Hepatocyte (in vitro differentiated cells): ENCODE results near the gene ZDHHC12. TPM values are rescaled to one million over a fixed set of nuclear protein-coding genes. Genes with fewer than 3 reads are reported as not detected.

ENCODE experiments used
- DNase-seq: peaks from one replicate; pipeline ENCODE4 v3.0.0-alpha.2; 2016; ENCODE audit warnings: low spot score
- H2AFZ ChIP-seq: fragments of 200-600 bp; sonication (generic); 2 replicates; pipeline ENCODE4 v1.6.0; 2016; ENCODE audit warnings: antibody characterized with exemption, mild to moderate bottlenecking
- H3K27ac ChIP-seq: fragments of 200-600 bp; sonication (generic); 2 replicates; pipeline ENCODE4 v1.5.1; 2016; ENCODE audit warnings: mild to moderate bottlenecking
- H3K27me3 ChIP-seq: fragments of 200-600 bp; sonication (generic); 2 replicates; pipeline ENCODE4 v1.6.1; 2016
- H3K36me3 ChIP-seq: fragments of 200-600 bp; sonication (generic); replicated peaks from 2 replicates; pipeline ENCODE4 v1.5.1; 2016; ENCODE audit warnings: low read depth; ENCODE audit not compliant: insufficient read depth
- H3K4me1 ChIP-seq: fragments of 200-600 bp; sonication (generic); 2 replicates; pipeline ENCODE4 v1.5.1; 2016; ENCODE audit warnings: mild to moderate bottlenecking, moderate library complexity; ENCODE audit not compliant: insufficient read depth
- H3K4me2 ChIP-seq: fragments of 200-600 bp; sonication (generic); 2 replicates; pipeline ENCODE4 v1.6.0; 2016
- H3K4me3 ChIP-seq: fragments of 200-600 bp; sonication (generic); 2 replicates; pipeline ENCODE4 v1.5.1; 2016; ENCODE audit warnings: mild to moderate bottlenecking
- H3K79me2 ChIP-seq: fragments of 200-600 bp; sonication (generic); 2 replicates; pipeline ENCODE4 v1.6.0; 2017; ENCODE audit warnings: mild to moderate bottlenecking
- H3K9me2 ChIP-seq: fragments of 200-600 bp; sonication (generic); replicated peaks from 2 replicates; pipeline ENCODE4 v1.6.0; 2017; ENCODE audit warnings: mild to moderate bottlenecking; ENCODE audit not compliant: insufficient read depth
- H3K9me3 ChIP-seq: fragments of 200-600 bp; sonication (generic); 2 replicates; pipeline ENCODE4 v1.5.1; 2016; ENCODE audit warnings: low read depth, mild to moderate bottlenecking
- H4K20me1 ChIP-seq: fragments of 200-600 bp; sonication (generic); 2 replicates; pipeline ENCODE4 v1.6.0; 2016; ENCODE audit warnings: mild to moderate bottlenecking; ENCODE audit not compliant: insufficient read depth, poor library complexity, severe bottlenecking
- CTCF ChIP-seq: fragments of 200-600 bp; sonication (generic); IDR thresholded peaks from 2 replicates; pipeline ENCODE4 v1.5.1; 2016; ENCODE audit warnings: antibody characterized with exemption, mild to moderate bottlenecking; ENCODE audit not compliant: poor library complexity
- EZH2 ChIP-seq: fragments of 200-600 bp; sonication (generic); IDR thresholded peaks from 2 replicates; pipeline ENCODE4 v1.6.1; 2016; ENCODE audit warnings: antibody characterized with exemption, mild to moderate bottlenecking, borderline replicate concordance
- EZH2phosphoT487 ChIP-seq: fragments of 200-600 bp; sonication (generic); IDR thresholded peaks from one replicate; pipeline ENCODE4 v1.6.1; 2018; ENCODE audit warnings: antibody characterized with exemption, mild to moderate bottlenecking, low read depth, moderate library complexity; ENCODE audit not compliant: unreplicated experiment, severe bottlenecking
- WGBS: methylation state at CpG from one replicate; pipeline ENCODE4 v1.1.6; 2016; ENCODE audit warnings: low lambda C conversion rate; ENCODE audit errors: missing lambda C conversion rate; 5-methylcytosine and 5-hydroxymethylcytosine counted together
- polyA plus RNA-seq: library from polyadenylated mRNA; unstranded; fragments of >200 nt; fragmentation: Nextera tagmentation; extraction: Ambion mirVana; gene quantifications from 2 replicates; pipeline ENCODE4 v1.2.1, GENCODE V29; 2016
- total RNA-seq: library from RNA; depleted of rRNA; stranded (reverse); fragments of >200 nt; gene quantifications from 2 replicates; pipeline ENCODE4 v1.2.3, GENCODE V29; 2014

Gene ZDHHC12
- total and polyA plus RNA-seq, 2 experiments from 2014 or later: 26.2 to 76.3 TPM

- Histone ChIP-seq H3K36me3 (no peaks in the 10 kb centered on the region), H3K27me3 (no peaks in the 10 kb centered on the region), H4K20me1 (no peaks in the 10 kb centered on the region), H2AFZ (no peak overlapping the region), H3K9me2 (no peaks in the 10 kb centered on the region), H3K4me2 (no peak overlapping the region), H3K4me1 (peaks cover 2% of the 10 kb centered on the region), H3K27ac (no peak overlapping the region), H3K9me3 (no peaks in the 10 kb centered on the region), H3K79me2 (no peaks in the 10 kb centered on the region), H3K4me3 (no peak overlapping the region)
- DNase-seq: no peak
- TF ChIP-seq CTCF (no peak), EZH2 (no peak), EZH2phosphoT487 (no peak)
- WGBS: 81% methylated on average over 8 of the region's 8 CpGs
Observed at GRCh38 chr9:128718047-128718446, 5.9 kb downstream of the ZDHHC12 start.

GRCh38 chr9:128716581-128717254, 7.2 kb downstream of the ZDHHC12 start:
- WGBS: 93% methylated on average over 7 of the region's 7 CpGs
- Histone ChIP-seq H2AFZ (no peak overlapping the region), H3K27me3 (no peaks in the 10 kb centered on the region), H3K79me2 (no peaks in the 10 kb centered on the region), H3K4me3 (no peak overlapping the region), H3K9me2 (no peaks in the 10 kb centered on the region), H3K27ac (no peak overlapping the region), H3K9me3 (no peaks in the 10 kb centered on the region), H3K36me3 (no peaks in the 10 kb centered on the region), H3K4me1 (peaks cover 2% of the 10 kb centered on the region), H4K20me1 (no peaks in the 10 kb centered on the region), H3K4me2 (no peak overlapping the region)
- TF ChIP-seq EZH2 (no peak), CTCF (no peak), EZH2phosphoT487 (no peak)
- no peak for DNase-seq

- Histone ChIP-seq H3K4me3 (no peak overlapping the region), H4K20me1 (no peaks in the 10 kb centered on the region), H3K36me3 (no peaks in the 10 kb centered on the region), H3K27ac (no peak overlapping the region), H3K9me2 (no peaks in the 10 kb centered on the region), H3K4me2 (no peak overlapping the region), H3K9me3 (no peaks in the 10 kb centered on the region), H2AFZ (no peak overlapping the region), H3K27me3 (no peaks in the 10 kb centered on the region), H3K4me1 (peaks cover 2% of the 10 kb centered on the region), H3K79me2 (no peaks in the 10 kb centered on the region)
- no peak for DNase-seq
- TF ChIP-seq EZH2: no peak
- no peak for TF ChIP-seq CTCF
- no peak for TF ChIP-seq EZH2phosphoT487
- WGBS: 88% methylated on average over 6 of the region's 6 CpGs
Observed at GRCh38 chr9:128715436-128715750, 8.5 kb downstream of the ZDHHC12 start.
